SK-N-SH (cell line): ENCODE measurements around the gene CUL7. TPM values are rescaled to one million over a fixed set of nuclear protein-coding genes. Genes with fewer than 3 reads are reported as not detected.

Source experiments
- CTCF ChIA-PET: fragments of 300-600, 350-600 bp; formaldehyde crosslinking; extraction: SDS; loops from one replicate; lab custom pipeline; 2021; lab: Yijun Ruan, JAX
- POLR2A ChIA-PET: fragments of 350-600 bp; sonication (Branson Sonifier 250); formaldehyde crosslinking; extraction: SDS; loops from one replicate; lab custom pipeline; 2020; ENCODE audit warnings: antibody characterized with exemption, inconsistent platforms; lab: Yijun Ruan, JAX
- DNase-seq: peaks from one replicate; pipeline ENCODE4 v3.0.0; 2012
- H2AFZ ChIP-seq: fragments of 200-600 bp; sonication (generic); 2 replicates; pipeline ENCODE4 v1.8.1; 2016; ENCODE audit warnings: antibody characterized with exemption, mild to moderate bottlenecking, low read depth
- H3F3A ChIP-seq: fragments of 200-600 bp; sonication (generic); replicated peaks from 2 replicates; pipeline ENCODE3; 2016; ENCODE audit warnings: antibody characterized with exemption, mild to moderate bottlenecking; ENCODE audit not compliant: insufficient read depth
- H3K27ac ChIP-seq, 2 experiments: fragments of 200-500 bp in 1 of 2; fragments of 200-600 bp in 1 of 2; sonication (Bioruptor generic) in 1 of 2; sonication (generic), shearing (Covaris generic) in 1 of 2; 2 replicates each; pipeline versions ENCODE4 v1.5.1 to v1.6.1; 2014 to 2016; ENCODE audit warnings: low read depth in 2 of 2, inconsistent platforms in 1 of 2, low read length in 1 of 2, mild to moderate bottlenecking in 1 of 2, mixed read lengths in 1 of 2
- H3K27me3 ChIP-seq: fragments of 200-600 bp; sonication (generic), shearing (Covaris generic); 2 replicates; pipeline ENCODE4 v1.6.1; 2016; ENCODE audit warnings: mixed run types; ENCODE audit not compliant: insufficient read depth
- H3K36me3 ChIP-seq, 2 experiments: fragments of 200-500 bp in 1 of 2; fragments of 200-600 bp in 1 of 2; sonication (Bioruptor generic) in 1 of 2; sonication (generic) in 1 of 2; replicated peaks in 1 of 2; 2 replicates each; pipeline versions ENCODE3 to v1.5.1; 2014 to 2016; ENCODE audit warnings: low read length in 1 of 2, mild to moderate bottlenecking in 1 of 2; ENCODE audit not compliant: insufficient read depth in 2 of 2, control insufficient read depth in 1 of 2
- H3K4me1 ChIP-seq, 2 experiments: fragments of 200-500 bp in 1 of 2; fragments of 200-600 bp in 1 of 2; sonication (Bioruptor generic) in 1 of 2; sonication (generic), shearing (Covaris generic) in 1 of 2; 2 replicates each; pipeline versions ENCODE4 v1.5.1 to v1.6.1; 2014 to 2016; ENCODE audit warnings: low read depth in 1 of 2, low read length in 1 of 2, mixed run types in 1 of 2; ENCODE audit not compliant: insufficient read depth in 2 of 2, control insufficient read depth in 1 of 2
- H3K4me2 ChIP-seq: fragments of 200-600 bp; sonication (generic), shearing (Covaris generic); 2 replicates; pipeline ENCODE4 v1.6.1; 2017; ENCODE audit warnings: mixed run types
- H3K4me3 ChIP-seq, 2 experiments: fragments of 200-500 bp in 1 of 2; fragments of 200-600 bp in 1 of 2; sonication (Bioruptor generic) in 1 of 2; sonication (generic), shearing (Covaris generic) in 1 of 2; 2 replicates each; pipeline versions ENCODE4 v1.5.1 to v1.8.1; 2014 to 2016; ENCODE audit warnings: low read depth in 2 of 2, inconsistent platforms in 1 of 2, low read length in 1 of 2, mild to moderate bottlenecking in 1 of 2, mixed read lengths in 1 of 2, moderate library complexity in 1 of 2
- H3K79me2 ChIP-seq: fragments of 200-600 bp; sonication (generic); 2 replicates; pipeline ENCODE4 v1.8.1; 2017; ENCODE audit warnings: mild to moderate bottlenecking; ENCODE audit not compliant: insufficient read depth
- H3K9ac ChIP-seq: fragments of 200-600 bp; sonication (generic); 2 replicates; pipeline ENCODE4 v1.6.1; 2017; ENCODE audit warnings: mixed run types
- H3K9me2 ChIP-seq: fragments of 200-600 bp; sonication (generic); 2 replicates; pipeline ENCODE4 v1.6.1; 2017; ENCODE audit warnings: mixed run types
- H3K9me3 ChIP-seq: fragments of 200-600 bp; sonication (generic); 2 replicates; pipeline ENCODE4 v1.6.1; 2017; ENCODE audit warnings: mixed run types, mild to moderate bottlenecking, moderate library complexity
- H4K20me1 ChIP-seq: fragments of 200-600 bp; sonication (generic); 2 replicates; pipeline ENCODE4 v1.6.1; 2017; ENCODE audit warnings: mild to moderate bottlenecking, mixed run types; ENCODE audit not compliant: insufficient read depth
- CHD2 ChIP-seq: fragments of 150-350 bp; IDR thresholded peaks from 2 replicates; pipeline ENCODE4 v1.6.1; 2018; ENCODE audit warnings: low read length; ENCODE audit not compliant: partially characterized antibody
- NFIC ChIP-seq: IDR thresholded peaks from 2 replicates; pipeline ENCODE4 v1.4.0; 2012; ENCODE audit warnings: borderline replicate concordance
- NRF1 ChIP-seq: IDR thresholded peaks from 2 replicates; pipeline ENCODE4 v1.6.1; 2012; ENCODE audit warnings: low read depth, mild to moderate bottlenecking, low read length
- RCOR1 ChIP-seq: fragments of 150-350 bp; IDR thresholded peaks from 2 replicates; pipeline ENCODE4 v1.6.1; 2017; ENCODE audit warnings: antibody characterized with exemption, low read length
- TCF12 ChIP-seq: IDR thresholded peaks from 2 replicates; pipeline ENCODE4 v1.4.0; 2012
- TEAD4 ChIP-seq: IDR thresholded peaks from 2 replicates; pipeline ENCODE4 v1.4.0; 2012; ENCODE audit warnings: mild to moderate bottlenecking, borderline replicate concordance; ENCODE audit not compliant: insufficient read depth
- WGBS: methylation state at CpG from one replicate; pipeline ENCODE4 v1.1.6; 2017; ENCODE audit warnings: low lambda C conversion rate; 5-methylcytosine and 5-hydroxymethylcytosine counted together
- polyA plus RNA-seq, 3 experiments: library from polyadenylated mRNA; depleted of rRNA; stranded (reverse); fragments of >200 nt; gene quantifications; 2 replicates each; pipeline ENCODE4 v1.2.3, GENCODE V29; 2012

CUL7 gene
- polyA plus RNA-seq, 1 of the 3 experiments (the other 2 are of a cell fraction): 46.9 TPM

DNA sequence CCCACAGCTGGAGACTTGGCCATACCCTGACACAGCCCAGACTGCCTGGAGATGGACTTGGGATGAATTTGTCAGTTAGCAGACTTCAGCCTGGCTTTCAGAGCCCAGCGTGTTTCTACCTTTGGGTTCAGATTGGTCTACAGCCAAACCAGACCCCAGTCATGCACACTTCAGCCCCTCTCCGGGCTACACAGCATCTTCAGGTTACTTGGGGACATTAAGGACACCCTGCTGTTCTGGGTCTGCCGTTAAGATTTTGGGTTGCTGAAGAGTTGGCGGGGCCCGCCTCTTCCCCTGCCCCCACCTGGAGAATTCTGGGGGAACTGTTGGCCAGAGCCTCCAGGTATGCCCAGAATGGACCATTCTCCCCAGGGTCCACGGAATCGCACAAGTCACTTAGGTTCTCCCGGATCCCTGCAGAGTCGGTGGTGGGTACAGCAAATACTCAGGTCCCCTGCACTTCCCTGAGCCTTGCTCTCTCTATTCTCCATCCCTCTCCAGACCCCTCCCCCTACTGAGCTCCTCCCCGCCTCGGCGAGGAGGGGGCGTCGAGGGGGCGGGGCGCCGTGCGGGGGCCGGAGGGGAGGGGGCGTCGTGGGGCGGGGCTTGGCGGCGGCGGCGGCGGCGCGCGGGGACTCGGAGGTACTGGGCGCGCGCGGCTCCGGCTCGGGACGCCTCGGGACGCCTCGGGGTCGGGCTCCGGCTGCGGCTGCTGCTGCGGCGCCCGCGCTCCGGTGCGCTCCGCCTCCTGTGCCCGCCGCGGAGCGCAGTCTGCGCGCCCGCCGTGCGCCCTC lies 22.2 kb upstream of the CUL7 start, which contains the start of gene PTK7:
PTK7 (plus strand) TSS at position 645 of the 794 bp plus-strand sequence. CDS start 175 bp downstream, outside the sequence.
- peak; percentile 98 for DNase-seq
- peaks cover 14 to 23% of the 10 kb centered on the region in 2 experiments; a peak in 2 of 4 replicates for H3K4me1 ChIP-seq

DNA sequence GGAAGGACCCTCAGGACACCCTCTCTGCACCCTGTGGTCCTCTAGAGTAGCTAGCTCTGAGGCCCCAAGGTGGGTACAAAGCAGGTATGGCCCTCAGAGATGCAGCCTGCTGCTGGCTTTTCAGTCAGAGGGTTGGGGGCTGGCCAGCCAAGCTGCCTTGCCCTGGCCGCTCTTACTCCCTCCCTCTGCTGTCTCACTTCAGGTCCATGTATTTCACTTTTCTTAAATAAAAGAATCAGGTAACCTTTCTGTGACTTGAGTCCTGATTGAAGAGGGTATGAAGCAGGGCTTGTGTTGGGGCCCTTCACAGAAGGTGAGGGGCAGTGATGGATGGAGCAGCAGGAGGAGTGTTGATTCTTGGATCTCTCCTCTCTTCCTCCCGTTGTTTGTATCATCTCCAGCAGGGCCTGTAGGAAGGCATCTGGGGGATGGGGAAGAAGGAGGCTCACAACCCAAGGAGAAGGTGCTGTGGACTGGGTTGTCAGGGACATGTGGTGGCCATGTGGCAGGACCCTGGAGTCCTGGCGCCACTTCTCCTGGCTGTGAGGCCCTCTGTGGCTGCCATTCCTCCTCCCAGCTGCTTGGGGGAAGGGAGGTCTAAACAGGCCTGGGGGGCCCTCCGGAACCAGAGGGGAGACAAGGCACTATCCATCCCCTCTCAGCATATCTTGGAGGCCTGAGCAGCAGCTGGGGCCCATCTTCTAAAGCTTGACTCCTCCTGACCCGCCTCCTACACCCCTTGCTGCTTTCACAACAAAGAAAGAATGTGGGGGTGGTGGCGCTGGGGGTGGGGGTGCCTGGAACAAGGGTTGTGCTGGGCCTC lies 21.4 kb upstream of the CUL7 start:
- peak overlapping the region in 1 of 2 experiments; percentile 77; a peak in 2 of 4 replicates for H3K27ac ChIP-seq
- no peaks in the 10 kb centered on the region for H3K27me3 ChIP-seq
- H3K4me1 ChIP-seq: peaks cover 14 to 23% of the 10 kb centered on the region in 2 experiments; a peak in 2 of 4 replicates
- 0 out of 2 replicates have a peak overlapping the region, but pooled peaks have one; percentile 27 for H3K9ac ChIP-seq
- H4K20me1 ChIP-seq: peaks cover 14% of the 10 kb centered on the region; the same call in 1 of the 2 replicates
- DNase-seq: no peak
- 0 out of 2 replicates have a peak overlapping the region, but pooled peaks have one; percentile 68 for H3K4me2 ChIP-seq
- no peak overlapping the region for H3K4me3 ChIP-seq
- peaks cover 38% of the 10 kb centered on the region for H3K79me2 ChIP-seq
- POLR2A ChIA-PET: interaction anchor here (1.5 kb wide), 1 partner anchor 50 kb away, joined by 5 read pairs; no protein-coding TSS in a partner anchor
- no peak for TF ChIP-seq RCOR1
- no peaks in the 10 kb centered on the region for H3F3A ChIP-seq
- no peak overlapping the region for H2AFZ ChIP-seq
- H3K36me3 ChIP-seq: peaks cover 0 to 9% of the 10 kb centered on the region in 2 experiments
- H3K9me2 ChIP-seq: no peaks in the 10 kb centered on the region
- H3K9me3 ChIP-seq: no peaks in the 10 kb centered on the region
- CTCF ChIA-PET: interaction anchor here (0.9 to 6.2 kb wide), 7 partner anchors 49 to 72 kb away, joined by 3 to 58 read pairs (median 3); no protein-coding TSS in a partner anchor
- 87% methylated on average over 3 of the region's 6 CpGs for WGBS

More for the DNA sequence above, 22.2 kb upstream of the CUL7 start, which contains the start of gene PTK7:
- Histone ChIP-seq H3K79me2 (peaks cover 46% of the 10 kb centered on the region), H3K9me2 (no peaks in the 10 kb centered on the region), H3K4me2 (peak within 1 kb of the TSS; percentile 93), H3K27ac (peak within 1 kb of the TSS; percentile 71 to 86), H3K36me3 (peaks cover 0 to 9% of the 10 kb centered on the region in 2 experiments), H3K27me3 (no peaks in the 10 kb centered on the region), H3K9ac (peak within 1 kb of the TSS; percentile 96), H4K20me1 (peaks cover 16% of the 10 kb centered on the region; the same call in 1 of the 2 replicates), H3F3A (no peaks in the 10 kb centered on the region), H3K4me3 (peak within 1 kb of the TSS; percentile 81 to 90), H2AFZ (peak within 1 kb of the TSS; percentile 76), H3K9me3 (no peaks in the 10 kb centered on the region)
- POLR2A ChIA-PET: interaction anchor here (0.8 to 2.6 kb wide), 9 partner anchors 11 to 146 kb away, joined by 3 to 21 read pairs (median 6); partner anchors contain the start of genes CNPY3, CUL7, KLC4 and MRPL2
- CTCF ChIA-PET: interaction anchor here (0.6 to 4.4 kb wide), 10 partner anchors 12 to 431 kb away, joined by 3 to 29 read pairs (median 4); partner anchors contain the start of genes KLC4, MRPL2 and TTBK1
- 11% methylated on average over 11 of the region's 60 CpGs for WGBS
- TF ChIP-seq TEAD4 (no peak), TCF12 (no peak), NRF1 (no peak), NFIC (no peak), CHD2 (peak; percentile 5)
